GM19438 (cell line): ENCODE data around the gene RING1.
"Not testable (repeated sequence)": the region's sequence is repeated elsewhere in the genome, so short reads cannot be mapped to it uniquely, and the experiment has no call there.

Experiments
- ATAC-seq: cut with Tn5 transposase; IDR thresholded peaks from one replicate; pipeline ENCODE4 v1.9.1; 2021; ENCODE audit warnings: low read depth; ENCODE audit not compliant: unreplicated experiment

Gene RING1

GRCh38 chr6:33205191-33206026 lies 2.9 kb upstream of the RING1 start:
- no peak for ATAC-seq

- no peak for ATAC-seq
Observed at GRCh38 chr6:33206027-33206863, 2.1 kb upstream of the RING1 start.

- ATAC-seq: no peak
Observed at GRCh38 chr6:33206864-33207551, 1.3 kb upstream of the RING1 start.

DNA sequence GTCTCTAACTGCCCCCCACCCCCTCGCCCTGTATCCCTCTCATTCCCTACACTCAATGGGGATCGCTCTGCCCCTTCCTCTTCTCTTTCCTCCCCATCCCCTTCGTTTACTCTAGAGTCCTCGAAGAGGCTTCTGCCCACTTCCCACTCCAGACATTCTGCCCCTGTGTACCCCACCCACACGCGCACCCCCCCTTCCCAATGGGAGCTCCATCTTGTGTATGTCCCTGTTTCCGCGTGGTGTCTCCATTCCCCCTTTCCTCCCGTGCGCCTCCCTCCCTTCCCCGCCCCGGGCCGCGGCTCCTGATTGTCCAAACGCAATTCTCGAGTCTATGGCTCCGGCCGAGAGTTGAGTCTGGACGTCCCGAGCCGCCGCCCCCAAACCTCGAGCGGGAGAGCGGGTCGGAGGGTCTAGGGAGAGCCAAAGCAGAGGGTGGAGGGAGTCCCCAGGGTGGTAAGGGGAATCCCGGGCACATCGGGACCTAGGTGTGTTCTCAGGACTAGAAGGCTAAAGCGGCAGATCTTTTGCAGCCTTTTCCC lies 679 bp upstream of the RING1 start:
- no peak for ATAC-seq

DNA sequence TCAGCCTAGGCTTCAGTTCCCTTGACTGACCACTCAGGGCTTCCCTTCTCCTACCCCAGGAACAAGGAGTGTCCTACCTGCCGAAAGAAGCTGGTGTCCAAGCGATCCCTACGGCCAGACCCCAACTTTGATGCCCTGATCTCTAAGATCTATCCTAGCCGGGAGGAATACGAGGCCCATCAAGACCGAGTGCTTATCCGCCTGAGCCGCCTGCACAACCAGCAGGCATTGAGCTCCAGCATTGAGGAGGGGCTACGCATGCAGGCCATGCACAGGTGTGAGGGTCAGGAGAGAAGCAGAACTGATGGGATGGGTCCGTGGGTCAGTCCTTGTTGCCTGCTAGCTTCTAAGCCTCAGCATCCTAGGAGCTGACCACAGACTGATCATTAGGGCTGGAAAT lies 1.6 kb downstream of the RING1 start:
- ATAC-seq: no peak

- ATAC-seq: no peak
Observed at GRCh38 chr6:33211136-33211535, 2.8 kb downstream of the RING1 start.

DNA sequence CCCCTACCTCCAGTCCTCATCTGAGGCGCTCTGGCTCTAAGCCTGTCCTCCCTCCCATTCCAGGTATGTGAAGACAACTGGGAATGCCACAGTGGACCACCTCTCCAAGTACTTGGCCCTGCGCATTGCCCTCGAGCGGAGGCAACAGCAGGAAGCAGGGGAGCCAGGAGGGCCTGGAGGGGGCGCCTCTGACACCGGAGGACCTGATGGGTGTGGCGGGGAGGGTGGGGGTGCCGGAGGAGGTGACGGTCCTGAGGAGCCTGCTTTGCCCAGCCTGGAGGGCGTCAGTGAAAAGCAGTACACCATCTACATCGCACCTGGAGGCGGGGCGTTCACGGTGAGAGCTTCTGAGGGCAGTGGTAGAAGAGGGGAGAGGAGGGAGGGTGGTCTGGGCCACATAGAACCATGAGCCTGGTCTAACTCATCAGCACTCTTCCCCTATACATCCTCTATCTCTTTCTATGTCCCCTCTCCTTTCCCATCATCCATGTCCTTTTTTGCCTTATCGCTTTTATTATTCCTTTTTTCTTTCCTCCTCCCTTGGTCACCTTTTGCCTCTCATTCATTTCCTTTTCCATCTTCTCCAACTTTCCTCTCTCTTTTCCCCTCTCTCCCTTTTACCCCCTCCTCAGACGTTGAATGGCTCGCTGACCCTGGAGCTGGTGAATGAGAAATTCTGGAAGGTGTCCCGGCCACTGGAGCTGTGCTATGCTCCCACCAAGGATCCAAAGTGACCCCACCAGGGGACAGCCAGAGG lies 3.5 kb downstream of the RING1 start:
- no peak for ATAC-seq

DNA sequence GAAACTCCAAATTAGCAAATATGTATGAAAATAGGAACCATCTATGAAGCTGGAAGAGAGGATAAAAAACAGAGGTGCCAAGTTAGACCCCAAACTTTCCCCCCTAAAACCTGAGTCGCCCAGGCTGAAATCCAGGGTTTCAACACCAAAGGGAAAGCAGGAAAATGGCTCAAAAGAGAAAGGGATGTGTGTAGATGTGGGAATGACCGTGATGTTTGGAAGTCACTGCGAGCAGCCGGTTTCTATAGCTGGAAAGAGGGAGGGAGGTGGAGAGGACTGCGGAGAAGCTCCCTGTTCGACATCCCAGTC lies 4.5 kb downstream of the RING1 start:
- no peak for ATAC-seq

GRCh38 chr6:33213166-33213988 lies 5.1 kb downstream of the RING1 start:
- no peak for ATAC-seq

GRCh38 chr6:33213989-33214335 lies 5.7 kb downstream of the RING1 start:
- ATAC-seq: no peak

GRCh38 chr6:33215271-33216116 lies 7.2 kb downstream of the RING1 start:
- ATAC-seq: no peak

- no peak for ATAC-seq
Observed at GRCh38 chr6:33216117-33216649, 7.9 kb downstream of the RING1 start.

DNA sequence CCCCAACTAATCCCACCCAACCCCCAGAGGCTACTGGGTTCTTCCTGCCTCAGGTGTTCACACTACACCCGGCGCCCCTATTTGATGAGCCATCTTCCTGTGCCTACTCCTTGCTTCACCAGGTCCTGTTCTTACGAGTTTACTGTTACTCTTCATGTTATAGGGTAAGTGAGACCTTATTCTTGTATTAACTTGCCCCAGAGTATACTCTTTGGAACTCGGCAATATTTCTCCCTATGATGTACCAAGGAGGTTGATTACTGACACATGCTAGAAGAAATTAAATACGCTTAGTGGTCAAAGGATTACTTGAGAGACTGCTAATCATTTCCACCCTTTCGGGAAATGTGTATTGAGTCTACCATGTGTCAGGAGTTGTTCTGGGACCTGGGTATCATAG lies 8.9 kb downstream of the RING1 start:
- ATAC-seq: no peak

DNA sequence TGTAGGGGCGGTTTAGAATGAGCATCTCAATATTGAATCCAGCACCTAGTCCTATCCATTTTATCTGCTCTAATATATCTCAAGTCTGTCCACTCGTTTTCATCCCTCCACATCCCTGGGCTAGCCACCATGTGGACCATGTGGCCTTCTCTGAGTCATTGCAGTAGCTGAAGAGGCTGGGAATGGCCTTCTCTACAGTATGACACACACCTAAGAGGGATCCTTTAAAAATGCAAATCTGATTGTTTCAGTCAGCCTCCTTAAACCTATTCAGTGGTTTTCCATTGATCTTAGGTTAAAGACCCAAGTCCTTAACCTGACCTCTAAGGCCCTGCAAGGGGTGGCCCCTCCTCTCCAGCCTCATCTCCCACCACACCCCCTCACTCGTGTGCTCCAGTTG lies 9.4 kb downstream of the RING1 start:
- no peak for ATAC-seq

- ATAC-seq: not testable (repeated sequence)
Observed at GRCh38 chr6:33226503-33227120, 18.3 kb downstream of the RING1 start.

GRCh38 chr6:33235221-33235634 lies 26.9 kb downstream of the RING1 start:
- ATAC-seq: no peak

DNA sequence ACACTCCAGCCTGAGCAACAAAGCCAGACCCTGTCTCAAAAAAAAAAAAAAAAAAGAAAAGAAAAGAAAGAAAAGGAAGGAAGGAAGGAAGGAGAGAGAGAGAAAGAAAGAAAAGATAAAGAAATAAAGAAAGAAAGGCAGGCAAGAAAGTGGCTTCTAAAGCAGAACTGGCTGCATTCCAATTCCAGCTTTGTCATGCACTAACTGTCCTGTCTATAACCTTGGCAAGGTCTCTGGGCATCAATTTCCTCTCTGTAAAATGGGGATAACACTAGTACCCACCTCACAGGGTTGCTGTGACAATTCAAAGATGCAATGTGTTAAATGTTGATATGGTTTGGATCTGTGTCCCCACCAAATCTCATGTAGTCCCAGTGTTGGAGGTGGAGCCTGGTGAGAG lies 28.0 kb downstream of the RING1 start:
- no peak for ATAC-seq

GRCh38 chr6:33236852-33237251 lies 28.6 kb downstream of the RING1 start:
- no peak for ATAC-seq
